HG03060 (cell line): ENCODE results near the gene MED27.

Experiments used
- ATAC-seq: cut with Tn5 transposase; IDR thresholded peaks from one replicate; pipeline ENCODE4 v1.9.1; 2021; ENCODE audit warnings: low read depth, moderate number of reproducible peaks; ENCODE audit not compliant: unreplicated experiment

The MED27 gene

GRCh38 chr9:131841765-131842318 lies 237.8 kb downstream of the MED27 start:
- no peak for ATAC-seq

GRCh38 chr9:131840751-131841702 lies 238.6 kb downstream of the MED27 start:
- ATAC-seq: no peak

GRCh38 chr9:131840220-131840619 lies 239.4 kb downstream of the MED27 start:
- no peak for ATAC-seq

GRCh38 chr9:131839281-131840084 lies 240.2 kb downstream of the MED27 start:
- no peak for ATAC-seq

GRCh38 chr9:131838530-131839280 lies 241.0 kb downstream of the MED27 start:
- no peak for ATAC-seq

- no peak for ATAC-seq
Measured at GRCh38 chr9:131837836-131838235, 241.8 kb downstream of the MED27 start.

GRCh38 chr9:131837316-131837715 lies 242.4 kb downstream of the MED27 start:
- ATAC-seq: no peak

- ATAC-seq: no peak
Measured at GRCh38 chr9:131836607-131837315, 242.9 kb downstream of the MED27 start.

GRCh38 chr9:131836021-131836420 lies 243.6 kb downstream of the MED27 start:
- no peak for ATAC-seq

- ATAC-seq: no peak
Measured at GRCh38 chr9:131835151-131835910, 244.3 kb downstream of the MED27 start.

GRCh38 chr9:131834721-131835120 lies 244.9 kb downstream of the MED27 start:
- no peak for ATAC-seq

- ATAC-seq: no peak
Measured at GRCh38 chr9:131833906-131834305, 245.8 kb downstream of the MED27 start.

GRCh38 chr9:131833083-131833482 lies 246.6 kb downstream of the MED27 start:
- ATAC-seq: no peak

- ATAC-seq: no peak
Measured at GRCh38 chr9:131831380-131832165, 248.1 kb downstream of the MED27 start.

- no peak for ATAC-seq
Measured at GRCh38 chr9:131827821-131828369, 251.8 kb downstream of the MED27 start.

GRCh38 chr9:131826966-131827525 lies 252.6 kb downstream of the MED27 start:
- ATAC-seq: no peak

- no peak for ATAC-seq
Measured at GRCh38 chr9:131826053-131826452, 253.6 kb downstream of the MED27 start.
